Memory B cell (primary cell): ENCODE results near the gene VAV2.
A peak's percentile ranks its signal among the peaks of the same experiment; 100 is the strongest.
"Not testable (repeated sequence)": the region's sequence is repeated elsewhere in the genome, so short reads cannot be mapped to it uniquely, and the experiment has no call there.

ENCODE experiments used
- ATAC-seq: fragments of 150-1000 bp; cut with Tn5 transposase; 2 replicates; pipeline ENCODE4 v1.10.0; 2021; ENCODE audit warnings: low read depth, mild to moderate bottlenecking, moderate library complexity
- DNase-seq, 2 donors: peaks; one replicate each; pipeline ENCODE4 v3.0.0; 2022; ENCODE audit warnings: low spot score in 2 of 2
- H3K27ac Mint-ChIP-seq: one replicate; pipeline ENCODE4 v1.8.0; 2022; ENCODE audit warnings: mild to moderate bottlenecking, moderate library complexity, mixed read lengths
- H3K27me3 Mint-ChIP-seq: one replicate; pipeline ENCODE4 v1.8.0; 2022; ENCODE audit warnings: mixed read lengths
- H3K36me3 Mint-ChIP-seq: one replicate; pipeline ENCODE4 v1.8.0; 2022; ENCODE audit warnings: mild to moderate bottlenecking, mixed read lengths
- H3K4me1 Mint-ChIP-seq: one replicate; pipeline ENCODE4 v1.8.0; 2022; ENCODE audit warnings: mixed read lengths
- H3K4me3 Mint-ChIP-seq: one replicate; pipeline ENCODE4 v1.8.0; 2022; ENCODE audit warnings: mild to moderate bottlenecking, moderate library complexity, mixed read lengths
- H3K9me3 Mint-ChIP-seq: one replicate; pipeline ENCODE4 v1.8.0; 2022; ENCODE audit warnings: mixed read lengths

The VAV2 gene

GRCh38 chr9:133968428-133968827 is 23.7 kb downstream of the VAV2 start:
- Mint-ChIP-seq H3K4me3 (peak overlapping the region; percentile 66), H3K4me1 (peaks cover 60% of the 10 kb centered on the region), H3K27me3 (no peaks in the 10 kb centered on the region), H3K27ac (peak overlapping the region; percentile 53), H3K36me3 (peaks cover 6% of the 10 kb centered on the region), H3K9me3 (peaks cover 2% of the 10 kb centered on the region)
- ATAC-seq (peak; percentile 86), DNase-seq (no peak)

DNA sequence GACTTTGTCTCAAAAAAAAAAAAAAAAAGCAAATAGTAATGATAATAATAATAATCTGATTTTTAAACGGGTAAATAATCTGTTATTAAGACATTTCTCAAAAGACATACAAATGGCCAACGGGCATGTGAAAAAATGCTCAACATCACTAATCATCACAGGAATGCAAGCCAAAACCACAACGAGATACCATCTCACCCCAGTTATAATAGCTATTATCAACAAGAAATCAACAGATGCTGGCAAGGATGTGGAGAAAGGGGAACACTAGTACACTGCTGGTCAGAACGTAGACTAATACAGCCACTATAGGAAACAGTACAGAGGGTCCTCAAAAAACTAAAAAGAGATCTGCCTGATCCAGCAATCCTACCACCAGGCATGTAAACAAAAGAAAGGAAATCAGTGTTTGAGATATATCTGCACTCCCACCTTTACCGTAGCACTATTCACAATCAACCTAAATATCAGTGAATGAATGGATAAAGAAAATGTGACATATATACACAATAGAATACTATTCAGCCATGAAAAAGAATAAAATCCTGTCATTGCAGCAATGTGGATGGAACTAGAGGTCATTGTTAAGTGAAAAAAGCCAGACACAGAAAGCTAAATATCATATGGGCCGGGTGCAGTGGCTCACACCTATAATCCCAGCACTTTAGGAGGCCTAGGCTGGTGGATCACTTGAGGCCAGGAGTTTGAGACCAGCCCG is 24.9 kb downstream of the VAV2 start:
- Mint-ChIP-seq H3K4me3 (no peak overlapping the region), H3K27ac (peak overlapping the region; percentile 53), H3K36me3 (peaks cover 6% of the 10 kb centered on the region), H3K27me3 (no peaks in the 10 kb centered on the region), H3K4me1 (peaks cover 51% of the 10 kb centered on the region), H3K9me3 (peaks cover 2% of the 10 kb centered on the region)
- no peak for ATAC-seq
- DNase-seq = no peak

DNA sequence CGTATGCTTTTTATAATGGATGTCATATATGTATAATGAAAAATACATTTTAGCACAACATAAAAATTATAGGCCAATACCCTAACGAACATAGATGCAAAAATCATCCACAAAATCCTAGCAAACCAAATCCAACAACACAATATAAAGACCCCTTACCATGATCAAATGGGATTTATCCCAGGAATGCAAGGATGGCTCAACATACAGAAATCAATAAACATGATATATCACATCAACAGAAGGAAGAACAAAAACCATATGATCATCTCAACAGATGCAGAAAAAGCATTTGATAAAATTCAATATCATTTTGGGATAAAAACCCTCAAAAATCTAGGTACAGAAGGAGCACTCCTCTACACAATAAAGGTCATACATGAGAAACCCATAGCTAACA is 27.7 kb downstream of the VAV2 start:
- H3K4me1 Mint-ChIP-seq = peaks cover 54% of the 10 kb centered on the region
- ATAC-seq = no peak
- peaks cover 6% of the 10 kb centered on the region for H3K36me3 Mint-ChIP-seq
- DNase-seq = no peak
- H3K9me3 Mint-ChIP-seq = peaks cover 2% of the 10 kb centered on the region
- no peaks in the 10 kb centered on the region for H3K27me3 Mint-ChIP-seq
- H3K4me3 Mint-ChIP-seq = no peak overlapping the region
- H3K27ac Mint-ChIP-seq = no peak overlapping the region

GRCh38 chr9:133963166-133963565 is 29.0 kb downstream of the VAV2 start:
- DNase-seq = no peak
- Mint-ChIP-seq H3K27me3 (no peaks in the 10 kb centered on the region), H3K9me3 (peaks cover 2% of the 10 kb centered on the region), H3K4me1 (peaks cover 56% of the 10 kb centered on the region), H3K4me3 (no peak overlapping the region), H3K36me3 (peaks cover 6% of the 10 kb centered on the region), H3K27ac (peak overlapping the region; percentile 38)
- ATAC-seq = no peak

GRCh38 chr9:133962341-133962740 is 29.8 kb downstream of the VAV2 start:
- DNase-seq (no peak), ATAC-seq (no peak)
- peaks cover 53% of the 10 kb centered on the region for H3K4me1 Mint-ChIP-seq
- peaks cover 2% of the 10 kb centered on the region for H3K9me3 Mint-ChIP-seq
- H3K4me3 Mint-ChIP-seq = peak overlapping the region; percentile 73
- no peak overlapping the region for H3K27ac Mint-ChIP-seq
- no peaks in the 10 kb centered on the region for H3K27me3 Mint-ChIP-seq
- peaks cover 6% of the 10 kb centered on the region for H3K36me3 Mint-ChIP-seq

- Mint-ChIP-seq H3K4me3 (peak overlapping the region; percentile 73), H3K27ac (peak overlapping the region; percentile 35), H3K9me3 (peaks cover 2% of the 10 kb centered on the region), H3K27me3 (no peaks in the 10 kb centered on the region), H3K4me1 (peaks cover 53% of the 10 kb centered on the region), H3K36me3 (peaks cover 6% of the 10 kb centered on the region)
- peak; percentile 48 for ATAC-seq
- DNase-seq = no peak
Observed at GRCh38 chr9:133961226-133962165, 30.6 kb downstream of the VAV2 start.

DNA sequence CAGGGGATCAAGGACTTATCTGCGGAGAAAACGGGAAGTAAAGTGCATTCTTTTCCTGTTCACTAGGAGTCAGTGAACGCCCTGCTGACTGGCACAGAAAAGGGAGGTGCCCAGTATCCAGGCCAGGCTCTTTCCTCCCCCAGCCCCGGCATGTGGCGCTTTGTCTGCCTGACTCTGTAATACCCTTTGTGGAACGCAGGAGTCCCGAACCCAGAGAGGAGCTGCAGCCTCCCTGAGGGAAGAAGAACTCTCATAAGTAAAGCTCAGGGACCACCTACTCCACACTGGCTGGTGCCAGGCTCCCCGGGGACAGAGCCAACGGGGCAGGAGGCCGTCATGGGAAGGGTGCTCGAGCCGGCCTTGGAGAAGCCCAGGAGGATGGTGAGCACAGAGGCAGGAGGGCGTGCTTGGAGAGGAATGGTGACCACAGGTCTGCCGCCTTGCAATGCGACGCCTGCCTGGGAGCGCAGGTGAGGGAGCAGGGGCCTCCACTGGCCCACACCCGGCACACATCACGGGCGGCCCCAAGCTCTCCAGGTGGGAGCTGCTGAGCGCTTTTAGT is 31.5 kb downstream of the VAV2 start:
- Mint-ChIP-seq H3K27me3 (no peaks in the 10 kb centered on the region), H3K4me3 (peak overlapping the region; percentile 73), H3K27ac (peak overlapping the region; percentile 81), H3K9me3 (peaks cover 2% of the 10 kb centered on the region), H3K36me3 (peaks cover 4% of the 10 kb centered on the region), H3K4me1 (peaks cover 53% of the 10 kb centered on the region)
- DNase-seq (no peak), ATAC-seq (no peak)

DNA sequence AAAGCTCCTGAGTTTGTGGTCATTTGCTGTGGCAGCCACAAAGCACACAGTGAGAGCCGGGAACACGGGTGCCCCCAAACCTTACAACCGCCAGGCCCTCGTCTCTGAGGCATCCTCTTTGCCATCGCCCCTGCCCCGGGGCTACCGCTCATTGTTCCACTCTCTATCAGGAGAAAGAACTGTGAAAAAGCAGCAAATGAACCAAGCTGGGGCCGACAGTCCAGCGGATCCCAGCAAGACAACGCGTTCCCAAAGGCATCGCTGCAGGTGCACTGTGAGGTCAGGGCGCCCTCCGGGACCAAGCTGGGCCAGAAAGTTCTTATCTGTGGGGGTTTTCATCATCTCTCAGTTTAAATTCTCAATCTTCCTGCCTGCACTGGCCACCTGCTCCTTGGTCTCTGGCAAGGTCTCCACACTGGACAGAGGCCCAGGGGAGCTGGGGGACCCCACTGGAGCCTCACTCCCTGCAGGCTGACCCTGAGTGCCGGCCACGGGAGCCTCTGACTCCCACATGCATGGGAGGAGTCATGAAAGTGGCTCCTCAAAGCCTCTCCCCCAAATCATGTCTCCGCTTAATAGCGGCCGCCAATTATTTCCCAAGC is 32.1 kb downstream of the VAV2 start:
- peaks cover 2% of the 10 kb centered on the region for H3K9me3 Mint-ChIP-seq
- H3K4me1 Mint-ChIP-seq = peaks cover 55% of the 10 kb centered on the region
- ATAC-seq (no peak), DNase-seq (no peak)
- no peaks in the 10 kb centered on the region for H3K27me3 Mint-ChIP-seq
- peaks cover 3% of the 10 kb centered on the region for H3K36me3 Mint-ChIP-seq
- peak overlapping the region; percentile 81 for H3K27ac Mint-ChIP-seq
- peak overlapping the region; percentile 73 for H3K4me3 Mint-ChIP-seq

- Mint-ChIP-seq H3K27me3 (no peaks in the 10 kb centered on the region), H3K4me1 (peaks cover 61% of the 10 kb centered on the region), H3K4me3 (peak overlapping the region; percentile 86), H3K27ac (peak overlapping the region; percentile 81), H3K36me3 (no peaks in the 10 kb centered on the region), H3K9me3 (no peaks in the 10 kb centered on the region)
- no peak for DNase-seq
- ATAC-seq = no peak
Observed at GRCh38 chr9:133959171-133959570, 33.0 kb downstream of the VAV2 start.

GRCh38 chr9:133958756-133959155 is 33.4 kb downstream of the VAV2 start:
- no peaks in the 10 kb centered on the region for H3K9me3 Mint-ChIP-seq
- peaks cover 65% of the 10 kb centered on the region for H3K4me1 Mint-ChIP-seq
- H3K27ac Mint-ChIP-seq = peak overlapping the region; percentile 81
- H3K36me3 Mint-ChIP-seq = no peaks in the 10 kb centered on the region
- ATAC-seq (no peak), DNase-seq (no peak)
- H3K4me3 Mint-ChIP-seq = peak overlapping the region; percentile 86
- H3K27me3 Mint-ChIP-seq = no peaks in the 10 kb centered on the region

GRCh38 chr9:133957772-133958171 is 34.4 kb downstream of the VAV2 start:
- peak overlapping the region; percentile 95 for H3K27ac Mint-ChIP-seq
- H3K9me3 Mint-ChIP-seq, ATAC-seq, H3K36me3 Mint-ChIP-seq, DNase-seq, H3K27me3 Mint-ChIP-seq: not testable (repeated sequence)
- H3K4me1 Mint-ChIP-seq = peaks cover 63% of the 10 kb centered on the region
- H3K4me3 Mint-ChIP-seq = peak overlapping the region; percentile 75

- ATAC-seq (peak; percentile 39), DNase-seq (no peak)
- no peaks in the 10 kb centered on the region for H3K27me3 Mint-ChIP-seq
- H3K9me3 Mint-ChIP-seq = no peaks in the 10 kb centered on the region
- peak overlapping the region; percentile 95 for H3K27ac Mint-ChIP-seq
- H3K36me3 Mint-ChIP-seq = no peaks in the 10 kb centered on the region
- H3K4me3 Mint-ChIP-seq = peak overlapping the region; percentile 75
- peaks cover 63% of the 10 kb centered on the region for H3K4me1 Mint-ChIP-seq
Observed at GRCh38 chr9:133957328-133957727, 34.8 kb downstream of the VAV2 start.

GRCh38 chr9:133956520-133957076 is 35.5 kb downstream of the VAV2 start:
- Mint-ChIP-seq H3K27ac (peak overlapping the region; percentile 95), H3K27me3 (no peaks in the 10 kb centered on the region), H3K4me1 (peaks cover 57% of the 10 kb centered on the region), H3K36me3 (no peaks in the 10 kb centered on the region), H3K9me3 (no peaks in the 10 kb centered on the region), H3K4me3 (peak overlapping the region; percentile 92)
- ATAC-seq = peak; percentile 28
- DNase-seq = no peak
